GM18526 (cell line): ENCODE measurements around the gene FLYWCH1.

Source experiments
- POLR2A ChIP-seq: IDR thresholded peaks from 3 replicates; pipeline ENCODE4 v1.6.1; 2011; ENCODE audit not compliant: insufficient read length; ENCODE audit errors: extremely low read depth

Gene FLYWCH1

GRCh38 chr16:2933701-2934100 is 22.0 kb downstream of the FLYWCH1 start:
- TF ChIP-seq POLR2A: no peak

DNA sequence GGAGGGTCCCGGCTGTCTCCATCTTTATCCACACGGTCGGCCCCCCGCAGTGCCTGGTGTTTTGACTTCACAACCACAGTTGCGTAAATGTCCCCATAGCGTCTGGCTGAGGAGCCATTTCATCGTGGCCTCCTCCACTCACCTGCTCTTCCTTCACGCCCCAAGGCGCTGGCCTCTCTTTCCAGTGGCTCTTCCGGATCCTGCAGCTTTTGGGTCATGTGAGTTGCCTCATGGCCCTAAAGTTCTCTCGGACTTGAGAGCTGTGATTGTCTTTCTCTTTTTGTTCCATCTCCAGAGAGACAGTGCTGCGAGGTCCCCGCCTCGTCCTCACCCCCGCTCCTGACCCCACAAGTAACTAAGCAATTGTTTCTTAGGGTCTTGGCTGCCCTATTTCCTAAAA is 22.7 kb downstream of the FLYWCH1 start:
- no peak for TF ChIP-seq POLR2A

DNA sequence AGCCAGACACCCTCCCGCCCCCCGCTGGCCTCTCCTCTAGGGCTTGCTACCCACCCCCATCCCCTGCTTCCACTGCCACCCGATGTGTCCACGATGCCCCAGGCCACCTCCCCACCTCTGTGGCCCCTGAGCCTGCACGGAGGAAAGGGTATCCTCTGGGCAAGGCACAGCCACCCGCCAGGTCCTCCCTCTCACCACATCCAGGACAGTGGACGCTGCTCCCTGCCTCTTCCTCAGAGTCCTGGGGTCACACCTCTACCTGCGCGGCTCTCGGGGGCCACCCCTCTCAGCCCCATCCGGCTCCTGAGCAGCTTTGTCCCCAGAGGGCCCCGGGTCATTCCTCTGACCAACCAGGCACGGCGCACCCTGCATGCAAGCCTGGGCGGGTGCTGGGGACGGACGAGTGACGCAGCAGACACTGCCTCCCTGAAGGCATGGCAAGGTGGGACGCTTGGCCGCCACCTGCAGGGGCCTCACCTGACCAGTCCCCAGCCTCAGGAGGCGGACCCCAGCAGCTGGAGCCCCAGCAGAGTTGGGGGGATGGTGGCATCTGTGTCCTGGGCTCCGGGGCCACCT is 24.8 kb downstream of the FLYWCH1 start:
- TF ChIP-seq POLR2A: no peak

GRCh38 chr16:2937170-2937569 is 25.4 kb downstream of the FLYWCH1 start:
- TF ChIP-seq POLR2A: no peak

- TF ChIP-seq POLR2A: no peak
Measured at GRCh38 chr16:2938206-2938605, 26.5 kb downstream of the FLYWCH1 start.

DNA sequence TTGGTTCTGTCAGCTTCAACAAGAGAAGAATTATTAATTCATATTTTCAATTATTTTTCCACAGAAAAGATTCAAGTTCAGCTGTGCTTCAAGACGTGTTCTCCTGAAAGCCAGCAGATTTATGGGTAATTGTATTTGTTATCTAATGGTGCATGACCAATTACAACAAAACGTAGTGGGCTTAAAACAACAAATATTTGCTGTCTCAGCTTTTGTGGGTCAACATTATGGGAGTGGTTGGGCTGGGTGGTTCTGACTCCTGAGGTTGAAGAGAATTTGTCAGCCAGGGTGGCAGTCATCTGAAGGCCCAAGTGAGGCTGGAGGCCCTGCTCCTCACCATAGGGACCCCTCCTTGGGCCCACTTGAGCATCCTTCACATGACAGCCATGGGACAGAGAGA is 28.2 kb downstream of the FLYWCH1 start:
- TF ChIP-seq POLR2A: no peak

GRCh38 chr16:2942045-2942444 is 30.3 kb downstream of the FLYWCH1 start:
- no peak for TF ChIP-seq POLR2A

GRCh38 chr16:2946649-2947048 is 34.9 kb downstream of the FLYWCH1 start:
- TF ChIP-seq POLR2A: no peak

DNA sequence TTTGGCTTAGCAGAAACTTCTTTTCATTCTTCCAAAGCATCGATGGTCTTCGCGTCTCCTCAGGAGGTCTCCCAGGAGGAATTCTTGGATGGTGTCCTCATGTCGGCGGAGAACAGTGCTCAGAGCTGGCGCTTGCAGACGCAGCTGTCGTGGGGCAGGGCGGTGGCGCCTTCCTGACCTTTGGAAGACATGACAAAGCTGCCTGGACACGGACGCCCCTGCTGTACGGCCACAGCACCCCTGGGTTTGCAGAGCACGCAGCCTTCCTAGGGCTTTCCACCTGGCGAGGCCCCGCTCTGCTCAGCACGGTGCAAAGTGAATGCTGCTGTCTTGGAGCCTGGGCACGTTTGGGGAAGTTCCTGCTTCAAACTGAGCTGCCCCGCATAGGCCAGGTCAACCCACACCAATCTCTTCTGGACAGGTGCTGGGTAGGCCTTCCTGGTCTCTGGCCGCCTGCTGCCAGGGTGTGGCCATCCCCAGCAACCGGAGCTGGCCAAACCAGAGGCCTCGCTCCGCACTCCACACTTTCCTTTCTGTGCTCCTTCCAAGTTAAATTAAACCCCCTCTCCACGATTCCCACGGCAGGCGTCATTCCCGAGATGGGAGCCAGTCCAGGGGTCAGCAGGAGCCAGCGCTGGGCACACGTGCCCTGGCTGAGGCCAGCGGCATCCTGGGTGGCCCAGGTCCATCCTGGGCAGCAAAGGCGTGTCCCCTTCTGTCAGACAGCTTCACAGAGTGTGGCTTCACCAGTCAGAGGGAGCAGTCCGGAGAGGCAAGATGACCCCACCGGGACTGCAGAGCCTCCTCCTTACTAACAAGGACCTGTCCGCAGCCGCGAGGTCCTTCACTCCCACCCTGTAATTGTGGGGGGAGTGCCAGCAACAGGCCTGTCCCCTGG is 37.3 kb downstream of the FLYWCH1 start:
- TF ChIP-seq POLR2A: no peak

DNA sequence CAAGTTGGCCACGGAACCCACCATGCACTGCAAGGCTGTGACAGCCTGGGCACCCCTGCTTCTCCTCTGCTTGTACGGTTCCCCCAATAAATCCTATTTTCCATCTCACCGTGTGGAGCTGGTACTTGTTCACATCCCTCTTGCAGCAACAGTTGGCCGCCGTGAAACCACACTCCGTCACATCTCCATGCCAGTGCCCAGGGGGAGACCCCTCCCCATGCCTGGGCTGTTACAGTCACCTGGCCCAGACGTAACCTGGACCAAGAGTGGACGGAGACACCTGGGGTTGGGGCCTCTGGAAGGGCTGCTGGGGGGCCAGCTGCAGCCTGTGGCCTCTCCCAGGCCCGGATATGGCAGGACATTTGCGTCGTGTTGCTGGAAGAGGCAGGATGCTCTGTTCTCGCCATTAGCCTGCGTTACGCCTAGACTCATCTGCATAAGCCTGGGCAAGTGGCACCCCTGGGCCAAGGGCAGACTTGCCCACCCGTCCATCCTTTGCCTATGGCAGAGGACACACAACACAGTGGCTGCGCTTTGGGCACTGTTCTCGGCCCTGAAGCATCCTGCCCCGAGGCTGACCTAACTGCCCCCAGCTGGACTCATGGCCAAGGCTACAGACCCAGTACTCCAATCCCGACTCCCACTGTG is 38.1 kb downstream of the FLYWCH1 start:
- no peak for TF ChIP-seq POLR2A

GRCh38 chr16:2950353-2950724 is 38.6 kb downstream of the FLYWCH1 start:
- no peak for TF ChIP-seq POLR2A

DNA sequence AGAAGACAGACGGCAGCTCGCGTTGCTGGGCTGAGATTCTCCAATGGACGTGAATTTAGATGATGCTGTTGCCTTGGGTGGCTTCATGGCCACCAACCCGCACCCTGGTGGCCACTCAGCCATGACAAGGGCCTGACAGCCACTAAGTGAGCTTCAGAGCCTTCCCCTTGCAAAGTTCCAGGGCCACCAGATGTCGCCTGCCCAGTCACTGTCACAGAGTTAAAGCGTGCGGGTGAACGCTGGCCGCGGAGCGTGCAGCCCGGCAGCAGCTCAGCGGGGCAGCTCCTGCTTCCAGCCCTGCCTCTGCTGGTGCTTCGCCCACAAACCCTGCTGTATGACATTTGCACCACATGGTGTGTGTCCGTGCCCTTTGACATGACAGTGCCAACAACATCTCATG is 39.0 kb downstream of the FLYWCH1 start:
- TF ChIP-seq POLR2A: no peak

GRCh38 chr16:2952679-2953078 is 40.9 kb downstream of the FLYWCH1 start:
- no peak for TF ChIP-seq POLR2A

DNA sequence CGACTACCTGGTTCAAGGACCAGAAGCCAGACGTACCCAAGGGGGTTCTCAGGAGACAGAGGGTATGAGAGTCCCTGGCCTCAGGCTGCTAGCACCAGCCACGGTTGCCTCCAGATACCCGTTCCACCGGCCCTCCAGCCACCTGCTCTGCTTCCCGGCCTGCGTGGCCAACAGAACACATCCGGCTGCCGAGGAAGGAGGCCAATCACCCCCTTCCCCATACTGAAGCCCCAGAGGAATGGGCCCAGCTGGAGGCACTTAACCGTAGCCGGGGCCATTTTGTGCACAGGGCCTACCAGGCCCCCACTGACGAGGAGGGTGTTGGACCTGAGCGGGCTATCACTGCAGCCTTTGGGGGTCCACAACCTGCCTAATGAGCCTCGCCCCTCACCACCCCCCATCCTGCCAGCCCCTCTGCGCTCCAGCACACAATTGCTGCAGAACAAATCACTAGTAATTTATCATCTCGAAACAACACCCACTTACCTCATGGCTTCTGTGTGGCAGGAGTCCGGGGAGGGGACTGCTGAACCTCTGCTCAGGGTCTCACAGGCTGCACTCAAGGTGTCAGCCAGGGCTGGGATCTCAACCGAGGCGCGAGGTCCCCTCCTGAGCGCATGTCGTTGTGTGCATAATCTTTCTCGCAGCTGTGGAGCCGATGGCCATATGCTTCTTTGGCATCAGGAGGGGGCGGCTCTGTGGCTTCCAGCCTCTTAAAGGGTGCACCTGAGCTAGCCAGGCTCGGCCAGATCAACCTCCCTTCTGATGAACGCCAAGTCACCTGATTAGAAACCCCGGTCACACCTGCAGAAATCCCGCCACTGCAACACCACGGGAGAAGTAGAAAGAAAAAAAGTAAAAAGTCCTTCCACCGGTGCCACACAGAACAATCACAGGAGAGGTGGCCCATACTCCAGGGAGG is 42.2 kb downstream of the FLYWCH1 start:
- no peak for TF ChIP-seq POLR2A
